ENCODE data around the gene LAMA4.

Gene LAMA4

GRCh38 chr6:112061605-112062004 is 192.8 kb downstream of the LAMA4 start:
- no peaks in the 10 kb centered on the region for H3K9me3 ChIP-seq (ENCODE audit: control insufficient read depth in 1 of 2, low read length in 2 of 2)
- no peak overlapping the region for H3K27ac ChIP-seq (ENCODE audit: low read length)
- H3K4me1 ChIP-seq (ENCODE audit: control insufficient read depth in 1 of 2, insufficient read depth in 2 of 2, low read length in 2 of 2): no peaks in the 10 kb centered on the region
- no peaks in the 10 kb centered on the region for H3K36me3 ChIP-seq (ENCODE audit: control insufficient read depth in 1 of 2, insufficient read depth in 2 of 2, low read length in 2 of 2)
- no peaks in the 10 kb centered on the region for H3K27me3 ChIP-seq (ENCODE audit: low read depth, low read length)
- no peak overlapping the region for H3K4me3 ChIP-seq (ENCODE audit: low read depth in 1 of 2, low read length in 2 of 2)
